Chondrocyte (in vitro differentiated cells): ENCODE results near the gene RGS19. TPM values are rescaled to one million over a fixed set of nuclear protein-coding genes. Genes with fewer than 3 reads are reported as not detected.

Source experiments
- DNase-seq: peaks from one replicate; pipeline ENCODE4 v3.0.0; 2021; ENCODE audit warnings: mixed read lengths, low spot score
- H3K27ac Mint-ChIP-seq: one replicate; pipeline ENCODE4 v1.8.0; 2021; ENCODE audit warnings: mild to moderate bottlenecking, moderate library complexity, mixed read lengths; ENCODE audit not compliant: unreplicated experiment
- H3K27me3 Mint-ChIP-seq: 2 replicates; pipeline ENCODE4 v1.8.0; 2021; ENCODE audit warnings: low read depth, mixed read lengths
- H3K36me3 Mint-ChIP-seq: 2 replicates; pipeline ENCODE4 v1.8.0; 2021; ENCODE audit warnings: low read depth, mixed read lengths
- H3K4me1 Mint-ChIP-seq: 2 replicates; pipeline ENCODE4 v1.8.0; 2021; ENCODE audit warnings: low read depth, mild to moderate bottlenecking, mixed read lengths
- H3K4me3 Mint-ChIP-seq: one replicate; pipeline ENCODE4 v1.8.0; 2021; ENCODE audit warnings: mild to moderate bottlenecking, moderate library complexity, mixed read lengths; ENCODE audit not compliant: unreplicated experiment
- H3K9me3 Mint-ChIP-seq: 2 replicates; pipeline ENCODE4 v1.8.0; 2021; ENCODE audit warnings: low read depth, mixed read lengths
- total RNA-seq: library from RNA; stranded (reverse); gene quantifications from 3 replicates; pipeline ENCODE4 v1.2.1, GENCODE V29; 2021
- TF ChIP-seq, protein P1 (sequence below): fragments of 200-600 bp; sonication (generic); IDR thresholded peaks from 2 replicates; pipeline ENCODE4 v1.5.0; 2021; ENCODE audit warnings: antibody characterized with exemption, mild to moderate bottlenecking, moderate library complexity

RGS19 gene
- total RNA-seq, 1 donor from 2014 or later: 18.1 TPM

DNA sequence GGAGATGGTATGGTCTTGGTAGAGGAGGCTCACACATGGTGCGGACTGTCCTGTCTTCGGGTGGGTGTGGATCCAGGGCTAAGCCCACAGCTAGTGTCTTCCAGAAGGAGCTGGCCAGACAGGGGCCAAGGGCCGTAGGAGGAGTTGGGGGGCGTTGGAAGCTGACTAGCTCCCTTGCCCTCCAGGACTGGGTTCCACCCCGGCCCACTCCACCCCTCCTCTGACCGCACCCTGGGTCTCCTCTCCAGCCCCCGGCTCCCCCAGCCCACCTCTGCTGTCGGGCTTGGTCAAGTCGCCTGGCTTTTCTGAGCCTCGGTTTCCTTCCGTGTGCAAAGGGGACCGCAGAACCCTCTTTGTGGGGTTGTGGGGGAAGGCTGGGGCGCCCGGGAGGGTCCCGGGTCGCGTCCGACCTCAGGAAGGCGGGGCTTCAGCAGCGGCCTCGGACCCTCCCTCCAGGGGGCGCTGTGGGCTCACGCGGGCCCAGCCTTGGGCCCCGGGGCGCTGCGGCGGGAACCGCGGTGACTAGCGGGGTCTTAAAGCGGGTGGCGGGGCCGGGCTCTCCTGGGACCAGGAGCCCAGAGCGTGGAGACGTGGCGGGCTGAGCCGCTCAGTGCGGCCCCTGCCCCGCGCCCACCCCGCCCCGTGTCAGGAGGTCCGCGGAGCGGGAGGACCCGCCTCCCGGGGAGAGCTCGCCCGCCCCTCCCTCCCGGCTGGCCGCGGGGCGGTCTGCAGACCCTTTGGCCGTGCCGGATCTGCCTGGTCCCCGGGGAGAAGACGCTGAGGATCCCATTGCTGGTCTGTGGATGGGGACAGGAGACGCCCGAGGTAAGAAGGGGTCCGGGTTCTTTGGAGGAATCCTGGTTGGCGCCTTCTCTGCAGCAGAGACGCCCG lies 22.7 kb upstream of the RGS19 start:
- Mint-ChIP-seq H3K36me3 (no peaks in the 10 kb centered on the region), H3K27me3 (peaks cover 24% of the 10 kb centered on the region), H3K4me3 (no peak overlapping the region), H3K9me3 (no peaks in the 10 kb centered on the region), H3K27ac (no peak overlapping the region), H3K4me1 (peaks cover 3% of the 10 kb centered on the region)
- TF ChIP-seq, protein P1, sequence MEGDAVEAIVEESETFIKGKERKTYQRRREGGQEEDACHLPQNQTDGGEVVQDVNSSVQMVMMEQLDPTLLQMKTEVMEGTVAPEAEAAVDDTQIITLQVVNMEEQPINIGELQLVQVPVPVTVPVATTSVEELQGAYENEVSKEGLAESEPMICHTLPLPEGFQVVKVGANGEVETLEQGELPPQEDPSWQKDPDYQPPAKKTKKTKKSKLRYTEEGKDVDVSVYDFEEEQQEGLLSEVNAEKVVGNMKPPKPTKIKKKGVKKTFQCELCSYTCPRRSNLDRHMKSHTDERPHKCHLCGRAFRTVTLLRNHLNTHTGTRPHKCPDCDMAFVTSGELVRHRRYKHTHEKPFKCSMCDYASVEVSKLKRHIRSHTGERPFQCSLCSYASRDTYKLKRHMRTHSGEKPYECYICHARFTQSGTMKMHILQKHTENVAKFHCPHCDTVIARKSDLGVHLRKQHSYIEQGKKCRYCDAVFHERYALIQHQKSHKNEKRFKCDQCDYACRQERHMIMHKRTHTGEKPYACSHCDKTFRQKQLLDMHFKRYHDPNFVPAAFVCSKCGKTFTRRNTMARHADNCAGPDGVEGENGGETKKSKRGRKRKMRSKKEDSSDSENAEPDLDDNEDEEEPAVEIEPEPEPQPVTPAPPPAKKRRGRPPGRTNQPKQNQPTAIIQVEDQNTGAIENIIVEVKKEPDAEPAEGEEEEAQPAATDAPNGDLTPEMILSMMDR: peak; percentile 87
- peak; percentile 80 for DNase-seq

DNA sequence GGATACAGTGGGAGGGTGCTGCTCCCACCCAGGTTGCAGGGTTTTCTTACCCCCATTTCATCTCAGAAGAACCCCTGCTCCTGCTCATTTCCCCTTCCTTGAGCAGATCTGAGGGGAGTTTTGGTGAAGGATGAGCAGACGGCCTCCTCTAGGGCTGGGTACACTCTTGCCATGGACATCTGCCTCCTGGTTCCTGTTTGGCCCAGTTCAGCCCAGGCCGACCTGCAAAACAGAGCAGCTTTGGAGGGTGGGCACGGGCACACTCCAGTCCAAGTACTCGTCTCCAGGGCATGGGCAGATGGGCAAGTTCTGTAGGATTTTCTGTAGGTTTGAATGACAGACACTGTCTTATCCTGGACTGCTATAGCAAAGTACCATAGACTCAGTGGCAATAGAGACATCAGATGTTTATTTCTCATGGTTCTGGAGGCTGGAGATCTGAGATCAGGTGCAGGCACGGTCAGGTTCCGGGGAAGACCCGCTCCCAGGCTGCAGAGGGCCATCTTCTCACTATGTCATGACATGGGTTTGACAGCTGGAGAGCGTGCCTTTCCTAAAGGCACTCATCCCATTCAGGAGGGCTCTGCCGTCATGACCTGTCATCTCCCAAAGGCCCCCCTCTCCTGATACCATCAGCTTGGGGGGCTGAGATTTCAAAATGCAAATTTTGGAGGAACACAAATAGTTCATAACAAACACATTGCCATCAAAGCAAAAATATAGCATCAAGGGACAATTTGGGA lies 21.8 kb upstream of the RGS19 start:
- Mint-ChIP-seq H3K36me3 (peaks cover 5% of the 10 kb centered on the region), H3K27ac (no peak overlapping the region), H3K4me1 (peaks cover 3% of the 10 kb centered on the region), H3K4me3 (peak overlapping the region; percentile 12), H3K9me3 (peaks cover 3% of the 10 kb centered on the region), H3K27me3 (peaks cover 19% of the 10 kb centered on the region)
- TF ChIP-seq, protein P1: no peak
- no peak for DNase-seq

DNA sequence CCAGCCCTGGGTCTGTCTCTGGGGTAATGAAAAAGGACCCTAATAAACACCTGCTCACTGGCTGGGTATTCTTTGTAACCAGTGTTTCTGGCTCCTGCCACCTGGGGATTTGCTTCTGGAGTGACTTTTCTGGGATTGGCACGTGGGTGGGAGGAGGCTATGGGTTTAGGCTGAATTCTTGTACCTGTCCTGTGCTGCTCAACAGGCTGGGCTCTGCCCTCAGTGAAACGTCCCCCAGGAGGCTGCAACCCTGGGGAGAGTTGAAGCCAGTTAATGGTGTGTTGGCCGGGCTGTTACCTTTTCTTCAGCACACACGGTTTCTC lies 21.2 kb upstream of the RGS19 start:
- Mint-ChIP-seq H3K9me3 (peaks cover 3% of the 10 kb centered on the region), H3K4me1 (peaks cover 3% of the 10 kb centered on the region), H3K27me3 (peaks cover 19% of the 10 kb centered on the region), H3K4me3 (no peak overlapping the region), H3K27ac (no peak overlapping the region), H3K36me3 (peaks cover 5% of the 10 kb centered on the region)
- DNase-seq: no peak
- TF ChIP-seq, protein P1: no peak

DNA sequence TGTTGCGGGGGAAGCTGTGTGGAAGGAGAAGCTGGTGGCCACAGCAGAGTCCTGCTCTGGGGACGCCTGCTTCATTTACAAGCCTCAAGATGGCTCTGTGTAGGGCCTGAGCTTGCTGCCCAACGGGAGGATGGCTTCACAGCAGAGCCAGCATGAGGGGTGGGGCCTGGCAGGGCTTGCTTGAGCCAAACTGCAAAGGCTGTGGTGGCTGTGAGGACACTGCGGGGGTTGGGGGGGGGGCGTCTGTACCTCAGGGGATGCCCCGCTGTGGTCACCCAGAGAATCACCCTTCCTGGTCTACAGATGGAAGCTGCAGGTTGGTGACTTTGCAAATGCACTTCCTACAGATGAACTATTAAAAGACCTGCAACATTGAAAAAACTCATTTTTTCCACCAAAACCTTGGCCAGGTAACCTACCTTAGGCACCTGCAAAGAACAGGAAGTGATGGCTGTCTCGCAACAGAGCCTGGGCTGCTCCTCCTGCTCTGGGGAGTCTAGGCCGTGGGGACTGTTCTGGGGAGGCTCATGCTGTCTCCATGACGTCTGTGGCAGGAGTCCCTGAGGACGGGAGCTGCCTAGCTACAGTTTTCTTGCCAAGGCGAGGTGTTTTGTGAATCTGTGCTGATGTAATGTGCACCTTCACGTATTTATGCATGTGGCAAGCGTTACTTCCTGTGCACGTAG lies 20.7 kb upstream of the RGS19 start:
- Mint-ChIP-seq H3K4me1 (peaks cover 3% of the 10 kb centered on the region), H3K9me3 (peaks cover 3% of the 10 kb centered on the region), H3K4me3 (no peak overlapping the region), H3K36me3 (peaks cover 5% of the 10 kb centered on the region), H3K27ac (no peak overlapping the region), H3K27me3 (peaks cover 19% of the 10 kb centered on the region)
- no peak for DNase-seq
- TF ChIP-seq, protein P1: no peak
